GM12864 (cell line): ENCODE data around the gene RAB11FIP5.
"Not testable (repeated sequence)": the region's sequence is repeated elsewhere in the genome, so short reads cannot be mapped to it uniquely, and the experiment has no call there.

Source experiments
- DNase-seq: peaks from one replicate; pipeline ENCODE4 v3.0.0-alpha.2; 2011; ENCODE audit warnings: low read depth
- H3K4me3 ChIP-seq: 2 replicates; pipeline ENCODE4 v1.5.1; 2011; ENCODE audit warnings: mild to moderate bottlenecking, low read depth, low read length, control low read depth
- TF ChIP-seq, protein P1 (sequence below): IDR thresholded peaks from 2 replicates; pipeline ENCODE4 v1.5.1; 2011; ENCODE audit warnings: low read depth, mild to moderate bottlenecking, moderate library complexity, low read length, control low read depth, inconsistent platforms; ENCODE audit errors: missing control alignments

The RAB11FIP5 gene

DNA sequence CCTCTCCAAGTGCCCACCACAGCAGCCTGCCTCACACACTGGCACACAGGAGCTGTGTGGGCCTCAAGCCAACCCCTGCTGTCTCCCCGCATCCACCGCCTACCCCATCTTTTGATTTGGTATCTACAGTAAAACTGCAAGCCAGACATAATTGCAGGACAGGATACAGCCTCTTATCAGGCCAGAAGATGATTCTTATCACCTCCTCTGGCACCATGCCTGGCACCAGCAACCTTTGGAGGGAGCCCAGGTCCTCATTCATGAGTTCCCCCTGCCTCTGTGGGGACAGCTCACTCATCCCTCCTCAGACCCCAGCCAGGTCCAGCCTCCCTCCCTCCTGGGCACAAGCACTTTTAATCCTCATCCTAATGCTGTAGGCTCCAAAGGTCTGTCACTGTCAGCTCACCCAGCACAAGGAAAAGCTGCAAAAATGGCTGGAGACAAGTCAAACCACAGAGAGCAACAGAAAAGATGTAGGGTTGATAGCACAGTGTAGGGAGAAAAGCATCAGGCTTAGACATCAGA, 9.7 kb downstream of the RAB11FIP5 start:
- no peak overlapping the region for H3K4me3 ChIP-seq
- TF ChIP-seq, protein P1, sequence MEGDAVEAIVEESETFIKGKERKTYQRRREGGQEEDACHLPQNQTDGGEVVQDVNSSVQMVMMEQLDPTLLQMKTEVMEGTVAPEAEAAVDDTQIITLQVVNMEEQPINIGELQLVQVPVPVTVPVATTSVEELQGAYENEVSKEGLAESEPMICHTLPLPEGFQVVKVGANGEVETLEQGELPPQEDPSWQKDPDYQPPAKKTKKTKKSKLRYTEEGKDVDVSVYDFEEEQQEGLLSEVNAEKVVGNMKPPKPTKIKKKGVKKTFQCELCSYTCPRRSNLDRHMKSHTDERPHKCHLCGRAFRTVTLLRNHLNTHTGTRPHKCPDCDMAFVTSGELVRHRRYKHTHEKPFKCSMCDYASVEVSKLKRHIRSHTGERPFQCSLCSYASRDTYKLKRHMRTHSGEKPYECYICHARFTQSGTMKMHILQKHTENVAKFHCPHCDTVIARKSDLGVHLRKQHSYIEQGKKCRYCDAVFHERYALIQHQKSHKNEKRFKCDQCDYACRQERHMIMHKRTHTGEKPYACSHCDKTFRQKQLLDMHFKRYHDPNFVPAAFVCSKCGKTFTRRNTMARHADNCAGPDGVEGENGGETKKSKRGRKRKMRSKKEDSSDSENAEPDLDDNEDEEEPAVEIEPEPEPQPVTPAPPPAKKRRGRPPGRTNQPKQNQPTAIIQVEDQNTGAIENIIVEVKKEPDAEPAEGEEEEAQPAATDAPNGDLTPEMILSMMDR, result no peak
- no peak for DNase-seq

DNA sequence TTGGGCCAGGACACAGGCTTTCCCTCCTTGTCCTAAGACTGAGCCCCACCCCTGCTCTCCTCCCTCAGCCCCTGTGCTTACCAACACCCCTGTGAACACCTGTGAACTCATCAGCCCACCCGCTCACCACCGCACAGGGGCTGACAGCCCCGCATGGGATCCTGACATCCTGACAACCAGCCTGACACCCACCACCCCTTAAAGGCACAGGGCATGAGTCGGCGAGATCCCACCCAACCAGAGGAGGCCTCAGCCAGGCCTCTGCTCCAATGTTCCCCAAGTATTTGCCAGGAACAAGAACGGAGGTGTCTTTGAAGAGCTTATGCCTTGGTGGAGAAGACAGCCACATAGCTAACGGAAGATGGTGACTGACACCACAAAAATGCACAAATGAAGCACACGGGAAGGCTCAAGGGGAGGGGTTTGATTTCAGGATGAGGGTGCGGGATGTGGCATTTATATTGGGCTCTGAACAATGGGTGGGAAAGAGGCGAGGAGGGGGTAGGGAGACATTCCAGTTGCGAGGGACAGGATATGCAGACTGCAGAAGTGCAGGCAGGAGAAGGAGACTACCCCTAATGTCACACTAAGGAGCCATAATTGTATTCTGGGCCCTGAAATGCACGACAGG, 11.0 kb downstream of the RAB11FIP5 start:
- TF ChIP-seq, protein P1, result no peak
- DNase-seq, result no peak
- H3K4me3 ChIP-seq, result no peak overlapping the region

DNA sequence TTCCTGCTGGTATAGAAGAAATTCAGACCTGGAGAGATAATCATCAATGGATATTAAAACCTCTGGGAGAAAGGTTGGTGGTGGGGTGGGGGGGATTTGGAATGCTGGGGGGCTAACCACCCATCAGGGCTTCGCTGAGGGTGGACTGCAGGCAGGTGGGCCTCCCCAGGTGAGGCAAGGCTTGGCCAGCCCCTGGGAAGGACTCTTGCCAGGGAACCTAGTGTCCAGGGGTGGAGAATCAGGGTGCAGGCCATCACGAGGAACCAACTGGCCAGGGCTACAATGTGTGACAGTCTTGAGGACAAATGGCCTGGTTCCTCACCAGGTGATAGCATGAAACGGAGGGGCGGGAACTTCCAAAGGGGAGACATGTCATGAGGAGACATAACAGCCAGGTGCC, 11.8 kb downstream of the RAB11FIP5 start:
- TF ChIP-seq, protein P1, result no peak
- no peak for DNase-seq
- no peak overlapping the region for H3K4me3 ChIP-seq

DNA sequence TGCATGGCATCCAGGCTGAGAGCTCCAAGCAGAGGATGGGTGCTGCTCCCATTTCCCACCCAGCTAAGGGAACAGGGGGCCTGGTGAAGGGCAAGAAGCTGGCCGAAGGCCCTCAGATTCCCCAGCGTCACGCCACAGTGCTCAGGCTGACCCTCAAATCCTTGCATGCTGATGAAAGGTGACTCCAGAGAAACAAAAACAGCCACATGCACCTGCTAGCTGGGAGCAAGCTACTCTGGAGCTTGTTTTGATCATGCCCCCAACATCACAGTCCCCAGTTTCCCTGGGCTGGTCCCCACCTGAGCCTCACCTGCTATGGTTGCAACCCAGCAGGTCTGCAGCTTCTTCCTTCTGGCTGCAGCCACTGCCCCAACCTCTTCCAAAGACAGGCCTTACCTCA, 13.3 kb downstream of the RAB11FIP5 start:
- TF ChIP-seq, protein P1, result no peak
- H3K4me3 ChIP-seq, result no peak overlapping the region

DNA sequence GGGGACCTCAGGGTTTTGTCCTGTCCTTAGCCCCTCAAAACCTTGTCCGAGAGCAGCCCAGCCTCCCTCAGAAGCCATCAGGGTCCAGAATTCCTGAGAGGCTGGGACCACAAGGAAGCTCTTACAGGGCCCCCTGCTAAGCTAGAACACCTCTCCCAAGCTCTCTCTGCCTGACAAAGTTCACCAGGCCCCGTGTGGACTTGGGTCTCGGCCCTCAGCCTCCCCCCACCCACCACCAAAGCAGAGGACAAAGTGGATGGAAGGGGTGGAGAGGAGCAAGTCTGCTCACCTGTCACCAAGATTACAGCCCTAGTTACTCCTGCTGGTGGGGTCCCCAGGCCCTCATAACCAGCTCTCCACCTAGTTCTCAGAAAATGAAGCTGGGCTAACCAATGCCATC, 16.8 kb downstream of the RAB11FIP5 start:
- TF ChIP-seq, protein P1, result no peak
- H3K4me3 ChIP-seq, result no peak overlapping the region
- no peak for DNase-seq

More for the DNA sequence above, 13.3 kb downstream of the RAB11FIP5 start:
- DNase-seq, result no peak

DNA sequence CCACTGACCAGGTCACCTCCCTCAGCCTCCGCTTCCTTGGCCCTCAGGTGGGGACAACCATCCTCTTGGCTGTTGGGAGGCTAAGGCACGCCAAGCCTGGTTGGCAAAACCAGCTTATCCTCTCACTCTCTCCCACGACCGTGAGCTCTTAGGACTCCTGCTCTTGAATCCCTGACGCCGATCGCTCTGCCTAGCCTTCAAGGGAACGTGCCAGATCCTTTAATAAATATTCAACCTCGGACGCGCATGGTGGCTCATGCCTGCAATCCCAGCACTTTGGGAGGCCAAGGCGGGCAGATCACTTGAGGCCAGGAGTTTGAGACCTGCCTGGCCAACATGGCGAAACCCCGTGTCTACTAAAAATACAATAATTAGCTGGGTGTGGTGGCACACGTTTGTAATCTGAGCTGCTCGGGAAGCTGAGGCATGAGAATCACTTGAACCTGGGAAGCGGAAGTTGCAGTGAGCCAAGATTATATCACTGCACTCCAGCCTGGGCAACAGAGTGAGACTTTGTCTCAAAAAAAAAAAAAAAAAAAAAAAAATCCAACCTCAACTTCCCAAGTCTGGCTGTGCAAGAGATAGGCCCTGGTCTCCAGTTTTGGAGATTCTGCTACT, 19.0 kb downstream of the RAB11FIP5 start:
- not testable (repeated sequence) for H3K4me3 ChIP-seq, DNase-seq

DNA sequence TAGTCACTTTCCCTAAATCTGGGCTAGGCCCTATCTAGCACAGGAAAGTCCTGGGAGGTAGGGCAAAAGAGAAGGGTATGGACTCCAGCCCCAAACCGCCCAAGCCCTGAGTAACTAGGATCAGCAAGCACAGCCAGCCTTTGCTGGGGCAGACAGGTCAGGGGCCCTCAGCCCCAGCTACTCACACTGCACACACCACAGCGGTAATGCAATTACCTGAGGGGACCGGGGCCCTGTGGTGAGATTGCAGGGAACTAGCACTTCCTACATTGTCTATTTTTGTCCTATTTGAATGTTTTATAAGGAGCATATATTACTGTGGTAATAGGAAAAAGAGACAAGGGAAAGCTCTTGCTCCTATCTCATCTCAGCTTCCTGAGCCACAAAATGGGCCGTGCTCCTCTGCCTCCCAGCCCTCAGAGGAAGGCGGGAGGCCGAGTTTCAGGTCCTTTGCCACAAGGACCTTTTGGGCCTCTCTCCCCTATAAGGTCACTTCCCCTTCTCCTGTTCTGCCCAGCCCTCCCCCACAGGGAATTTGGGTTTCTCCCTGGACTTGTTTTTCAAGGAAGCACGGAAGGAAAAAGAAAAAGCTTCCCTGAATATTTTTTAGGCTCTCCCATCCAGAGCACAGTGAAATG, 20.5 kb downstream of the RAB11FIP5 start:
- no peak for DNase-seq

More for the DNA sequence above, 20.5 kb downstream of the RAB11FIP5 start:
- TF ChIP-seq, protein P1, result no peak
- H3K4me3 ChIP-seq, result no peak overlapping the region
